RWPE1 (cell line): ENCODE results near the gene PDZRN4.

Source experiments
- CTCF ChIA-PET: fragments of 350-600 bp; sonication (Branson Sonifier 250); formaldehyde crosslinking; extraction: SDS; loops from one replicate; lab custom pipeline; 2021; lab: Yijun Ruan, JAX
- POLR2A ChIA-PET: fragments of 400-600 bp; formaldehyde crosslinking; extraction: SDS; loops from one replicate; lab custom pipeline; 2020; ENCODE audit warnings: antibody characterized with exemption; ENCODE audit not compliant: low non-redundant PET; lab: Yijun Ruan, JAX
- DNase-seq: peaks from one replicate; pipeline ENCODE4 v3.0.0; 2012; ENCODE audit warnings: low spot score
- H3K27ac ChIP-seq: fragments of 450-650 bp; 2 replicates; pipeline ENCODE4 v1.5.1; 2017
- TF ChIP-seq, protein P1 (sequence below): fragments of 450-650 bp; conservative IDR thresholded peaks from 2 replicates; pipeline ENCODE4 v1.5.1; 2017; ENCODE audit warnings: low read depth, mild to moderate bottlenecking

Gene PDZRN4

DNA sequence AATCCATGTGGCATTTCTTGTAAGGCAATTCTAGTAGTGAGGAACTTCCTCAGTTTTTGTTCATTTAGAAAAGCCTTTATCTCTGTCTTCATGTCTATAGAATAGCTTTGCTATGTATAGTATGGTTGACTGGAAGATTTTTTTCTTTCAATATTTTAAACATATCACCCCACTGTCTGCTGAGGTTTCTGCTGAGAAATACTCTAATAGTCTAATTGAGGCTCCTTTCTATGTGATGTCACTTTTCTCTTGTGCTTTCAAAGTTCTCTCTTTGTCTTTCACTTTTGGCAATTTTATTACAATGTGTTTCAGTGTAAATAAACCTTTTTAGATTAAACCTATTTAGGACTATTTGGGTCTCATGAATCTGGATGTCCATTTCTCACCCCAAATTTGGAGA is 192.8 kb downstream of the PDZRN4 start:
- H3K27ac ChIP-seq = no peak overlapping the region
- POLR2A ChIA-PET = no interaction called here
- CTCF ChIA-PET = no interaction called here
- TF ChIP-seq, protein P1, sequence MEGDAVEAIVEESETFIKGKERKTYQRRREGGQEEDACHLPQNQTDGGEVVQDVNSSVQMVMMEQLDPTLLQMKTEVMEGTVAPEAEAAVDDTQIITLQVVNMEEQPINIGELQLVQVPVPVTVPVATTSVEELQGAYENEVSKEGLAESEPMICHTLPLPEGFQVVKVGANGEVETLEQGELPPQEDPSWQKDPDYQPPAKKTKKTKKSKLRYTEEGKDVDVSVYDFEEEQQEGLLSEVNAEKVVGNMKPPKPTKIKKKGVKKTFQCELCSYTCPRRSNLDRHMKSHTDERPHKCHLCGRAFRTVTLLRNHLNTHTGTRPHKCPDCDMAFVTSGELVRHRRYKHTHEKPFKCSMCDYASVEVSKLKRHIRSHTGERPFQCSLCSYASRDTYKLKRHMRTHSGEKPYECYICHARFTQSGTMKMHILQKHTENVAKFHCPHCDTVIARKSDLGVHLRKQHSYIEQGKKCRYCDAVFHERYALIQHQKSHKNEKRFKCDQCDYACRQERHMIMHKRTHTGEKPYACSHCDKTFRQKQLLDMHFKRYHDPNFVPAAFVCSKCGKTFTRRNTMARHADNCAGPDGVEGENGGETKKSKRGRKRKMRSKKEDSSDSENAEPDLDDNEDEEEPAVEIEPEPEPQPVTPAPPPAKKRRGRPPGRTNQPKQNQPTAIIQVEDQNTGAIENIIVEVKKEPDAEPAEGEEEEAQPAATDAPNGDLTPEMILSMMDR = no peak
- no peak for DNase-seq

DNA sequence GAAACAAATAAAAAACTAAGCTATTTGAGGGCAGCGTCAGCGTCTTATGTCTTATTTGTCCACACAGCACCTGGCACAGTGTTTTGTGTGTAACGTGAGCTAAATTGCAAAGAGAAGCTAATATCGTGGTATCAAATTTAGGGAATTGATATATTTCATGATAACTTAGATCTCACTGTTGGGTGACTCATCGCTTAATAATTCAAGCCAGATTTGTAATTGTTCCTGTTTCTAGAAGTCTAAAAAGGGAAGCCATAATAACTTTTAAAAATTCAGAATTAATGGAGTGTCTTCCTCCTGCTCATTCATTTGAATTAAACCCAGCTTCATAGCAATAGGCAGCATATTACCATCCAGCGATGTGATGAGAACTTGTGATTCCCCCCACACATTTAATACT is 214.7 kb downstream of the PDZRN4 start:
- ChIA-PET CTCF (interaction anchor here (0.6 kb wide), 1 partner anchor 1912 kb away, joined by 3 read pairs; no protein-coding TSS in a partner anchor), POLR2A (no interaction called here)
- TF ChIP-seq, protein P1 = no peak
- no peak for DNase-seq
- no peak overlapping the region for H3K27ac ChIP-seq

DNA sequence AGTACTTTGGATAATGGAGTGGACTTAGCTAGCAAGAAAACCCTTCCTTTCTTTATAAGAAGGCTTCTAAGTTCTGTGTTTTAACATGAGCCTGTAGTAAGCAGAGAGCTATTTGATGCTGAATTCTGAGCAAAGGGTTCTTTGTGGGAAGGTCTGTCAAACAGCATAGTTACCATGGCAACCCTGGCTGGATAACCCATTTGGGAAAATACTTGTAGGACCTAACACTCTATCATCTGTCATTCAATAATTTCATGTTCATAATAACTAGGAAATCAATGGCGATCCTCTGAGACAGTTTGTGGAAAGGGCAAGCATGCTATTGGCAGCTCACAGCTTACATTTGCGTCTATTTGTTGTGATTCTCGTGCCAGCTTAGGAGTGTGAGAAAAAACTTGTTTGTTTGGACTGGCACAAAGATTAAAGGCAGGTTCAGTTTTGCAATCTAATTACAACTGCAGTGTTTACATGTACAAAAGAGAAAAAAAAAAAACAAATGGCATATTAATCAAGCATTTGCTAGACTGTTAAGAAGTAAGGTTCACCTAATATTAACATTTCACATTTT is 219.2 kb downstream of the PDZRN4 start:
- TF ChIP-seq, protein P1 = no peak
- ChIA-PET POLR2A (no interaction called here), CTCF (no interaction called here)
- DNase-seq = no peak
- no peak overlapping the region for H3K27ac ChIP-seq

DNA sequence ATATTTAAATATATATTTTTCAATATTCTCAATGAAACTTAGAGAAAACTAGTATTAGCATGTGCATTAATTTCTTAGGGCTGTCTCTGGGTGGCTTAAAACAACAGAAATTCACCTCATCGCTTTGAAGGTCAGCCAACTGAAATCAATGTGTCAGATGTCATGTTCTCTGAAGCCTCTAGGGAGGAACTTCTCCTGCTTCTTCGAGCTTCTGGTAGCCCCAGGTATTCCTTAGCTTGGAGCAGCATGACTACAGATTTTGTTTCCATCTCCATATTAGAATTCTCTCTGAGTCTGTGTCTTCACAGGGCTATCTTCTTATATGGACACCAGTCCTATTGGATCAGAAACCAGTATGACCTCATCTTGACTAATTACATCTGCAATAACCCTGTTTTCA is 221.5 kb downstream of the PDZRN4 start:
- POLR2A ChIA-PET = no interaction called here
- TF ChIP-seq, protein P1 = no peak
- CTCF ChIA-PET = no interaction called here
- no peak overlapping the region for H3K27ac ChIP-seq
- no peak for DNase-seq

DNA sequence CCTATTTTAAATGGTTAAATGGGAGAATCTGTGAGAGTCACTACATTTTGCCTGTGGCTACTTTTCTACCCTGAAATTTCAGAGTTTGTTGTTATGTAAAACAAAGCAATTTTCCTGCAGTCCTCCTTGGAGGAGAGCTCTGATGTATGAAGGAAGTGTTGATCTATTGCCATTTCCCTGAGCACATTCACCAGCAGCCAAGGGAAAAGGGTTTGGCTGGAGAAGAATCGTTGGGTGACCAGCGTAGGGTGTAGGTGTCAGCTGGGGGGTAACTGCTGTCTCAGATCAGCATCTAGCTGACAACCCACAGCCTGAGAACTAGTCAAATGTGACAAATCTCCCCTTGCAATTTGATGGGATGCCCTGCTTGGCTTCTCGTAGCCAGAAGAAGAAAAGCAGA is 230.5 kb downstream of the PDZRN4 start:
- DNase-seq = no peak
- ChIA-PET POLR2A (no interaction called here), CTCF (no interaction called here)
- TF ChIP-seq, protein P1 = no peak
- no peak overlapping the region for H3K27ac ChIP-seq

DNA sequence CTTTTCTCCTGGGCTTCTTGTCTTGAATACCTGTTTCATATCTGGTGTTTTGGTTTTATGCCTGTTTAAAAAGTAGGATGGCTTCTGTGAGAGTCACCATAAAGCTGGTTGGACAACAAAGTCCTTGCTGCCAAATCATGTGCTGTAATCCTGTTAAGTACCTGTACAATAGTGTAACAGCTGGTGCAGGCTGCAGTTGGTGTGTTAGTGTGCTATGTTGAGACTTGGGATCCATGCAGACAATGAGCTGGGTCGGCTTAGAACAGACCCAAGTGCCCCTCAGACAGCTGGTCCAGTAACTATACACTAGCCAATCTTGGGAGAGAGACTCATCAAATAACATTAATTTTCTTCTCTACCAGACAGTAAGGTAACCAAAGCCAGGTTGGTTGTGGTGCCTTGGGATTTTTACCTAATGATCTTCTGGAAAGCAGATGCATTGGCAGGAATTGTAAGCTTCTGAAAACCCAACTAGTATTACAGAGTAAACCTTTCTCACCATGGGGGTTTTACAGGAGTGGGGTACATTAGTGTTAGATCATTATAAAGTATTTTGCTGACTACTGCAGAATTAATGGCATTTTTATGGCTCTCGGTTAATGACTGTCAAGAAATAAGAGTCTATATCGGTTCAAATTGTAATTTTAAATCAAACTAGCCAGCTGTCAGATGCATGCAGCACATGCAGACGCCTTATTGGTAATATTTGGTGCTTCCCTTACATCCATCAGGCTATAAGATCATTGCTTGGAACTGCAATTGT is 231.2 kb downstream of the PDZRN4 start:
- DNase-seq = no peak
- TF ChIP-seq, protein P1 = no peak
- CTCF ChIA-PET = interaction anchor here (0.7 kb wide), 1 partner anchor 131 kb away, joined by 3 read pairs; no protein-coding TSS in a partner anchor
- POLR2A ChIA-PET = no interaction called here
- no peak overlapping the region for H3K27ac ChIP-seq
